ENCODE results near the gene TTC7B. TPM values are rescaled to one million over a fixed set of nuclear protein-coding genes. Genes with fewer than 3 reads are reported as not detected.

TTC7B gene
- total and polyA plus RNA-seq, 2 donors (not counting 1 experiment from before 2014, with no cell fraction given): 18.8 to 37.5 TPM

- H2AFZ ChIP-seq (ENCODE audit: low read length): no peak overlapping the region
- no peaks in the 10 kb centered on the region for H4K20me1 ChIP-seq (ENCODE audit: control insufficient read depth, extremely low read depth, insufficient read depth, low read length)
- H3K4me3 ChIP-seq (replicated peaks in 1 of 4; ENCODE audit: control extremely low read depth in 1 of 4, insufficient read depth in 1 of 4, low read depth in 3 of 4, low read length in 4 of 4): no peak overlapping the region
- peak; percentile 50 to 87 for DNase-seq (ENCODE audit: low read depth in 2 of 2)
- no peaks in the 10 kb centered on the region for H3K4me1 ChIP-seq (ENCODE audit: control insufficient read depth, extremely low read depth, insufficient read depth, low read length)
- no peaks in the 10 kb centered on the region for H3K9me3 ChIP-seq (ENCODE audit: control insufficient read depth, insufficient read depth, low read depth, low read length)
- no peak overlapping the region for H3K9ac ChIP-seq (ENCODE audit: insufficient read depth, low read length)
- no peak for TF ChIP-seq EZH2 (IDR thresholded peaks at IDR 0.05; ENCODE audit: low read length, missing control alignments)
- TF ChIP-seq CTCF (conservative IDR thresholded peaks at IDR 0.05 in 1 of 2, IDR thresholded peaks at IDR 0.05 in 1 of 2; ENCODE audit: low read depth in 1 of 2, low read length in 2 of 2): no peak
- H3K4me2 ChIP-seq (ENCODE audit: extremely low read depth, insufficient read depth, low read length): no peak overlapping the region
- H3K79me2 ChIP-seq (ENCODE audit: control insufficient read depth, insufficient read depth, low read length): no peaks in the 10 kb centered on the region
- H3K27me3 ChIP-seq (ENCODE audit: control insufficient read depth, insufficient read depth, low read length): no peaks in the 10 kb centered on the region
- peaks cover 4% of the 10 kb centered on the region for H3K36me3 ChIP-seq (ENCODE audit: control insufficient read depth, insufficient read depth, low read length)
- H3K27ac ChIP-seq (ENCODE audit: insufficient read depth, low read length): no peak overlapping the region
Measured at GRCh38 chr14:90781344-90781761, 34.9 kb downstream of the TTC7B start.

DNA sequence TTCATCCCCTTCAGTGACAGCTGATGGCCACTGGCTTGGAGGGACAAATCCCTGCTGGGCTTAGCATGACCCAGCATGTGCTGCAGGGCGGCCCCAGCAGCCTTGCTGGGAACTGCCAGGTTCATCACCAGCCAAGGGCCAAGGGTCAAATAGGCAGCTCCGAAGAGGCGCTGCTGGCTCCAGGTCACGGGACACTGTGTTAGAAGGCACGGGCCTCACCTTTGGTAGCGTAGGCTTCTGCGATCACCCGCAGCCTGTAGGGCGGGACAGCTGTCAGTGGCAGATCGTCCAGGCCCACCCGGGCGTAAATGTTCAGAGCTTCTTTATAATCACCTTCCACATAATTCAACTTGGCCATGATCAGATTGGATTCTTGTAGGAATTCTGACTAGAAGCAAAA, 35.7 kb downstream of the TTC7B start:
- DNase-seq (ENCODE audit: low read depth in 2 of 2): no peak
- Histone ChIP-seq H3K4me1 (ENCODE audit: control insufficient read depth, extremely low read depth, insufficient read depth, low read length) (no peaks in the 10 kb centered on the region), H3K9ac (ENCODE audit: insufficient read depth, low read length) (no peak overlapping the region), H4K20me1 (ENCODE audit: control insufficient read depth, extremely low read depth, insufficient read depth, low read length) (no peaks in the 10 kb centered on the region), H3K27ac (ENCODE audit: insufficient read depth, low read length) (no peak overlapping the region), H3K27me3 (ENCODE audit: control insufficient read depth, insufficient read depth, low read length) (no peaks in the 10 kb centered on the region), H3K4me2 (ENCODE audit: extremely low read depth, insufficient read depth, low read length) (no peak overlapping the region), H3K9me3 (ENCODE audit: control insufficient read depth, insufficient read depth, low read depth, low read length) (no peaks in the 10 kb centered on the region), H2AFZ (ENCODE audit: low read length) (no peak overlapping the region), H3K79me2 (ENCODE audit: control insufficient read depth, insufficient read depth, low read length) (no peaks in the 10 kb centered on the region), H3K4me3 (replicated peaks in 1 of 4; ENCODE audit: control extremely low read depth in 1 of 4, insufficient read depth in 1 of 4, low read depth in 3 of 4, low read length in 4 of 4) (no peak overlapping the region), H3K36me3 (ENCODE audit: control insufficient read depth, insufficient read depth, low read length) (peaks cover 4% of the 10 kb centered on the region)
- TF ChIP-seq CTCF (conservative IDR thresholded peaks at IDR 0.05 in 1 of 2, IDR thresholded peaks at IDR 0.05 in 1 of 2; ENCODE audit: low read depth in 1 of 2, low read length in 2 of 2) (no peak), EZH2 (IDR thresholded peaks at IDR 0.05; ENCODE audit: low read length, missing control alignments) (no peak)

- TF ChIP-seq CTCF (conservative IDR thresholded peaks at IDR 0.05 in 1 of 2, IDR thresholded peaks at IDR 0.05 in 1 of 2; ENCODE audit: low read depth in 1 of 2, low read length in 2 of 2) (no peak), EZH2 (IDR thresholded peaks at IDR 0.05; ENCODE audit: low read length, missing control alignments) (no peak)
- H3K4me2 ChIP-seq (ENCODE audit: extremely low read depth, insufficient read depth, low read length): no peak overlapping the region
- no peaks in the 10 kb centered on the region for H3K9me3 ChIP-seq (ENCODE audit: control insufficient read depth, insufficient read depth, low read depth, low read length)
- peaks cover 2% of the 10 kb centered on the region for H3K36me3 ChIP-seq (ENCODE audit: control insufficient read depth, insufficient read depth, low read length)
- no peak overlapping the region for H3K4me3 ChIP-seq (replicated peaks in 1 of 4; ENCODE audit: control extremely low read depth in 1 of 4, insufficient read depth in 1 of 4, low read depth in 3 of 4, low read length in 4 of 4)
- H3K27ac ChIP-seq (ENCODE audit: insufficient read depth, low read length): no peak overlapping the region
- no peak for DNase-seq (ENCODE audit: low read depth in 2 of 2)
- no peak overlapping the region for H3K9ac ChIP-seq (ENCODE audit: insufficient read depth, low read length)
- H3K79me2 ChIP-seq (ENCODE audit: control insufficient read depth, insufficient read depth, low read length): no peaks in the 10 kb centered on the region
- H2AFZ ChIP-seq (ENCODE audit: low read length): no peak overlapping the region
- H3K4me1 ChIP-seq (ENCODE audit: control insufficient read depth, extremely low read depth, insufficient read depth, low read length): no peaks in the 10 kb centered on the region
- no peaks in the 10 kb centered on the region for H4K20me1 ChIP-seq (ENCODE audit: control insufficient read depth, extremely low read depth, insufficient read depth, low read length)
- H3K27me3 ChIP-seq (ENCODE audit: control insufficient read depth, insufficient read depth, low read length): no peaks in the 10 kb centered on the region
Measured at GRCh38 chr14:90778571-90779255, 37.5 kb downstream of the TTC7B start.

Measured in fibroblast of lung (primary cell).